Fibroblast of mammary gland (primary cell): ENCODE results near the gene IRF8.

ENCODE experiments used
- DNase-seq: peaks from one replicate; pipeline ENCODE4 v3.0.0-alpha.2; 2010; ENCODE audit warnings: low read depth
- H3K4me3 ChIP-seq: 2 replicates; pipeline ENCODE4 v1.5.1; 2011; ENCODE audit warnings: low read depth, mild to moderate bottlenecking, low read length, moderate library complexity; ENCODE audit not compliant: control insufficient read depth
- TF ChIP-seq, protein P1 (sequence below): conservative IDR thresholded peaks from 2 replicates; pipeline ENCODE4 v1.5.1; 2011; ENCODE audit warnings: low read depth, low read length, inconsistent platforms; ENCODE audit not compliant: control insufficient read depth, insufficient read depth

The IRF8 gene

GRCh38 chr16:85861095-85861825 is 37.7 kb upstream of the IRF8 start:
- H3K4me3 ChIP-seq, result no peak overlapping the region
- no peak for DNase-seq
- TF ChIP-seq, protein P1, sequence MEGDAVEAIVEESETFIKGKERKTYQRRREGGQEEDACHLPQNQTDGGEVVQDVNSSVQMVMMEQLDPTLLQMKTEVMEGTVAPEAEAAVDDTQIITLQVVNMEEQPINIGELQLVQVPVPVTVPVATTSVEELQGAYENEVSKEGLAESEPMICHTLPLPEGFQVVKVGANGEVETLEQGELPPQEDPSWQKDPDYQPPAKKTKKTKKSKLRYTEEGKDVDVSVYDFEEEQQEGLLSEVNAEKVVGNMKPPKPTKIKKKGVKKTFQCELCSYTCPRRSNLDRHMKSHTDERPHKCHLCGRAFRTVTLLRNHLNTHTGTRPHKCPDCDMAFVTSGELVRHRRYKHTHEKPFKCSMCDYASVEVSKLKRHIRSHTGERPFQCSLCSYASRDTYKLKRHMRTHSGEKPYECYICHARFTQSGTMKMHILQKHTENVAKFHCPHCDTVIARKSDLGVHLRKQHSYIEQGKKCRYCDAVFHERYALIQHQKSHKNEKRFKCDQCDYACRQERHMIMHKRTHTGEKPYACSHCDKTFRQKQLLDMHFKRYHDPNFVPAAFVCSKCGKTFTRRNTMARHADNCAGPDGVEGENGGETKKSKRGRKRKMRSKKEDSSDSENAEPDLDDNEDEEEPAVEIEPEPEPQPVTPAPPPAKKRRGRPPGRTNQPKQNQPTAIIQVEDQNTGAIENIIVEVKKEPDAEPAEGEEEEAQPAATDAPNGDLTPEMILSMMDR, result no peak

DNA sequence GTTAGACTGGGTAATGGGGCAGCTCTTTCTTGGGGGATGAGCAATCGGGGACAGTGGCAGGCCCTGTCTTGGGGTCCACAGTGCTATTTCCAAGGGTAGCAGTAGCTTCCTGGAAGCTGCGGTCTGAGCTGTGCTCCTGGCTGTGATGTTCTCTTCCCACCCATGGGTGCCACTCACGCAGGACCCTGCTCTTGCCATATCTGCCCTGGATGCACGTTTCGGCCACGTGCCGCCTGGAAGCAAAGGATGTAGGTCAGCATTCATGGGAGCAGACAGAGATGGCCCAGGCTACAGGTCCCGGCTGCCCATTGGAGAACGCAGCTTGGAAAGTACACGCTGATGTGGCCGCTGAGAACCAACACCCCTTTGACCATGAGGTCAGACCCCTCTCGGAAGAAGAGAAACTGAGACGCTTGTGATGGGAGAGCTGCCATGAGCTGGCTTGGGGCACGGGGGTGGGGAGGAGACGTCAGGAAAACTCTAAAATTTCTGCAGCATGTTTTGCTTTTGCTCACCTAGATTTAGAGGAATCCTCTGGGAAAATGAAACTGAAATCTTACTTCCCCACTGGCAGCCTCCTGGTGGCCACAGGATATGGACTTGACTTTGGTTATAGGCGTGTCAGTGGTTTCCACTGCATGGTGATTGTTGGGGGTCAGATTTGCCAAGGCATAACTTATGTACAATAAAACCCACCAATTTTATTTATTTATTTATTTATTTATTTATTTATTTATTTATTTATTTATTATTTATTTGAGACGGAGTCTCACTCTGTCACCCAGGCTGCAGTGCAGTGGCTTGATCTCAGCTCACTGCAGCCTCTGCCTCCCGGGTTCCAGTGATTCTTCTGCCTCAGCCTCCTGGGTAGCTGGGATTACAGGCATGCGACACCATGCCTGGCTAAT is 36.2 kb upstream of the IRF8 start:
- no peak for DNase-seq
- TF ChIP-seq, protein P1, result no peak
- no peak overlapping the region for H3K4me3 ChIP-seq

- TF ChIP-seq, protein P1, result no peak
- no peak for DNase-seq
- H3K4me3 ChIP-seq, result no peak overlapping the region
Observed at GRCh38 chr16:85863384-85863774, 35.6 kb upstream of the IRF8 start.

DNA sequence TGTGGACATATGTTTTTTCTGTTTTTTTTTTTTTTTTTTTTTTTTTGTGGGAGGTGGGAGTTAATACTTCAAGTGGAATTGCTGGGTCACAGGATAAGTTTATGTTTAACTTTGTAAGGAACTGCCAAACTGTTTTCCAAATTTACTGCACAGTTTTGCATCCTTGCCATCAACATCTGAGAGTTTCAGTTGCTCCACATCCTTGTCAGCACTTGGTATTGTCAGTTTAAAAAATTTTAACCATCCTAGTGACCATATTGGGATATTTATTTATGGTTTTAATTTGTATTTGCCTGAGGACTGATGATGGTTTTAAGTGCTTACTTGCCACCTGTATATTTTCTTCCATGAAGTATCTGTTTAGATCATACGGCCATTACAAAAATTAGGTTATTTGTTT is 34.0 kb upstream of the IRF8 start:
- no peak overlapping the region for H3K4me3 ChIP-seq
- TF ChIP-seq, protein P1, result no peak
- no peak for DNase-seq

- DNase-seq, result no peak
- TF ChIP-seq, protein P1, result no peak
- H3K4me3 ChIP-seq, result no peak overlapping the region
Observed at GRCh38 chr16:85867189-85867588, 31.8 kb upstream of the IRF8 start.

DNA sequence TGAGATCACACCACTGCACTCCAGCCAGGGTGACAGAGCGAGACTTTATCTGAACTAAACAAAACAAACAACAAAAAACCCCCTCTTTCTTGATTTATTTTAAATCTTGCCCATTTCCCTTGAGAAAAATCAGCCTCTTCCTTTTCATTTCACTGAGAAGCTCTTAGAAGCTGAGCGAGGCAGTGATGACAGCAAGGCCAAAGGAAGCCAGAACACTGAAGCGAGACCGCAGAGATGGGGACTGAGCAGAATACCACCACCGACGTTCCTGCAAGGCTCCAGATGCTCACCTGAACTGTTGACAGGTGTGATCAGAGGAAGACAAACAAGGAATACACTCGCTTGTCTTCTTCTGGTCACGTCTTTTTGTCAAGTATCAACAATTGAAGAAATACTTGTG is 30.5 kb upstream of the IRF8 start:
- TF ChIP-seq, protein P1, result no peak
- no peak for DNase-seq
- H3K4me3 ChIP-seq, result no peak overlapping the region
